GM18907 (cell line): ENCODE data around the gene MYH6.

Experiments used
- ATAC-seq: cut with Tn5 transposase; IDR thresholded peaks from one replicate; pipeline ENCODE4 v1.9.1; 2021; ENCODE audit warnings: mild to moderate bottlenecking, moderate library complexity; ENCODE audit not compliant: unreplicated experiment

Gene MYH6

DNA sequence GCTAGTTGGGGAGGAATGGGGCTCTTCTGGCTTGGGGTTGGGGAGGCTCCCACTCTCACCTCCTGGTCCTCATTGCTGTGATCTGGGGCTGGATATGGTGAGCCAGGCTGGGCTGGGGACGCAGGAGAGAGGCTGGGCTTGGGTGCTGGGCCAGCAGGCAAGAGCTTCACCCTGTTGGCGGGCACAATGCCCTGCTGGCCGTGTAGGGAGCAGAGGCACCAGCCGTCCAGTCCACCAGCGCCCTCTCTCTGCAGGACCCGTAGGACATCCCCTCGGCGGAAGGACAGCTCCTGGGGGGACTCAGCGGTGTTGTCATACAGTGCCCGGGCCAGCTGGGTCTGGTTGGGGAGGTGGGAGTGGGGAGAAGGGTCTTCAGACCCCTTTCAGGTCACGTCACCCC lies 47.6 kb downstream of the MYH6 start:
- no peak for ATAC-seq

DNA sequence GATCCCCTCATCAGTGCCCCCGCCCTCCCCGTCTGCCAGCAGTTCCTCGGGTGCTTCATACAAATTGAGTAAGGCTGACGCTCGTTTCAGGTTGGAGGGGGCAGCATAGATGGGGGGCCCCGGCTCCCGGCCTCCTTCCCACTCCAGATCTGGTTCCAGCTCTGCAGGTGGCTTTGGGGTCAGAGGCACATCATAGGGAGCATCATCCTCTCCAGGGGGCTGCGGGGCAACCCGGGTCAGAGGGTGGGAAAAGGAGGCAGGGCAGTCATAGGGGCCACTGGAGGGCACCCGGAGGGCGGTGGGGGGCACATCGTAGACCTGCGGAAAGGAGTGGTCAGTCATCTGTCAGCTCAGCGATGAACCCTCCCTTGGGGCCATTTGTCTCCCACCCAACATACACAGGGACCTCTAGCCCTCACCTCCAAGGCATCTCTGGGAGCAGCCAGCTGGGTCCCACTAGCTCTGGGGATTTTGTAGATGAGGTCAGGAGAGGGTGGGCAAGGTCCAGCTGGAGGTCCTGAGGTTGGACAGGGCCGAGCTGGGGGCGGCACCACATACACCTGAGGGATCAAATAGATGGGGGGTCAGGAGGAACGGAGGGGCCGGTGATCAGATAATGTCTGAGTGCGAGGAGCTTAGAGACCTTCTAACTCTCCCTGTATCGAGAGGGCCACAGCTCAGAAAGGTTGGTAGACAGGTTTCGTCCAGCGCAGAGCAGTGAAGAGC lies 48.2 kb downstream of the MYH6 start:
- ATAC-seq: no peak

DNA sequence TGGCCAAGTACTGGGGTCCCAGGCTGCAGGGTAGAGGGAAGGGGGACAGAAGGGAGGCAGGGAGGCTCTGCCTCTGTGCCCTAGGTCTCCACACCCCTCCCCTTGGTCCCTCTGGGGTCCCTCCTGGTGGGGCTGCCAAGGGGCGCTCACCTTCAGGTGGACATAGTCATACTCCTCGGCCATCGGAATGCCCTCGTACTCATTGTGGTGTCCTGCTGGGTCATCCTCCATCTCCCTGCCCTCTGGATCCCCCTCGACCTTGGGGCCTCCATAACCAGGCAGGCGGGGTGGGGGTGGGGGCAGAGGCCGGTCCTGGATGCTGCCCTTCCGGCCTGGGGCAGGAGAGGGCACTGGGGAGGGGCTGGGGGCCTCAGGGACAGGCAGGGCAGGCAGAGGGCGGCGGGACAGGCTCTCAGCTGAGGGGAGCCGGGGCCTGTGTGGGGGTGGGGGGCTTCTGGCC lies 48.9 kb downstream of the MYH6 start:
- no peak for ATAC-seq

DNA sequence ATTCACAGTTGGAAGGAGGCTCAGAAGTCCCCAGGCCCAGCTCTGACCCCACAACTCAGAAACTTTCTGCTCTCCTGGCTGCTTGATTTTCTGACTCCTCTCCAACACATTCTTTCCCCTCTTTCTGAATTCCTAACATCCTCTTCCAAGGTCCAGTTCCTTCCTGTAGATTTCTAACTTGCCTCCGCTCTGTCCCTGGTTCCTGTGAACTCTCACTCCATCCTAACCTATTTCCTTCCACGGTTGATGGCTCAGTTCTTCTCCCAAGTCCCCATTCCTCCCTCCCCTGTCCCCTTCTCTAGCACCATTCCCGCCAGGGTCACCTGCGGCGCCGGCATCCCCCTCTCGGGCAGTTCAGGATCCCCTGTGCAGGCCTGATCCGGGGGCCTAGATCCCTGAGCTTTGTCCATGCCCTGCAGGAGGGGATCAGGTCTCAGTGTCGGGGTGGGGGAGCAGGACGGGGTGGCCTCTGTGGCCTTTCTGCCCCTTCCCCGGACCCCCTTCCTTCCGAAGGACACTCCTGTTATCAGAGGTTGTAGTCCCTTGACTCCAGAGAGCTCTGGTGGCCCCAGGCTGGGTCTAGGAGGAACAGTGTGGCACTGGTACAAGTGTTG lies 49.4 kb downstream of the MYH6 start:
- ATAC-seq: no peak

DNA sequence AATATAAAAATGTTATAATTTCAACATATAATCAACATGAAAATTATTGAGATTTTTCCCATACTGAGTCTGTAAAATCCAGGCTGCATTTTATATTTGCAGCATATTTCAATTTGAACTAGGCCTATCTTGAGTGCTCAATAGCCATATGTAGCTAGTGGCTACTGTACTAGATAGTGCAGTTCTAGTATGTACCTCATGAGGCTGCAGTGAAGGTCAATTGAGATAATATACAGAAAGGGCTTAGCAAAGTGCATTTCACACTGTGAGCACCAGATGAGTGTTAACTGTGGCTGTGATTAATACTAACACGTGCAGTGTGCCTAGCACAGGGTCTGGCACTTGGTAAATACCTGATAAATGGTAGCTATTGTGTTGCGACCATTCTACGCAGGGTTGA lies 50.0 kb downstream of the MYH6 start:
- ATAC-seq: no peak

DNA sequence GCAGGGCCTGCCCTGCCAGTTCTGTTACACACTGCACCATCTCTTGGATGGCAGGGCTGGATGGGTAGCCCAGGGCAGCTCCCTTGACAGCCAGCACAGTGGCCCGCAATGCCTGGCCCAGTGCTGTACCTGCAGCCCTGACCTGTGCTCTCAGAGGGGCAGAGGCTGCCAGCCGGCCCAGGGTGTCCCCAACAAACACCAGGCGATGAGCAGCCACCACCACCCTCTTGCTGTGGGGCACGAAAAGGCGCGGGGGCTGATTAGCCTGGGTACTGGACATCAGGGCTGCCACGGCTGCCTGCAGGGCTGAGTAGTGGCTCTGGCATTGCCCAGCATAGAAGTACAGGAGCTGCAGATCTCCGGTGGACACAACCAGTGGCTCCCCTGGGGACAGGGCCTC lies 50.8 kb downstream of the MYH6 start:
- no peak for ATAC-seq

DNA sequence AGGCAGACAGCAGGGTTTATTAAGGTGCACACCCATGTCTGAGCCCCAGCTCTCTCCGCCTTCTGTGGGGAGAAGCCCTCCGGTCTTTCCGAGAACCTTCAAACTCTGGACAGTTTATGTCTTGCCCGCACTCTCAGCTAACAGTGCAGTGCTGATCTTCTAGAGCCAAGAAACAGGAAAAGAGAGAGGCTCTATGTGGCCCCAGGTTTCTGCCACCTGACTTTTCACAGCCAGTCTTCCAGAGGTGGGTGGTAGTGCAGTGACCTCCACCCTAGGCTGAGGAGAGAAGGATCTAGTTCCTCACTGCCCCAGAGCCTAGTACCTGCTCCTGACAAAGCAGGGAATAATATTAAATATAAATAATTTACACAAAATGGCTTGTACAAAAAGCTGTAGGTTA lies 51.4 kb downstream of the MYH6 start:
- ATAC-seq: no peak

DNA sequence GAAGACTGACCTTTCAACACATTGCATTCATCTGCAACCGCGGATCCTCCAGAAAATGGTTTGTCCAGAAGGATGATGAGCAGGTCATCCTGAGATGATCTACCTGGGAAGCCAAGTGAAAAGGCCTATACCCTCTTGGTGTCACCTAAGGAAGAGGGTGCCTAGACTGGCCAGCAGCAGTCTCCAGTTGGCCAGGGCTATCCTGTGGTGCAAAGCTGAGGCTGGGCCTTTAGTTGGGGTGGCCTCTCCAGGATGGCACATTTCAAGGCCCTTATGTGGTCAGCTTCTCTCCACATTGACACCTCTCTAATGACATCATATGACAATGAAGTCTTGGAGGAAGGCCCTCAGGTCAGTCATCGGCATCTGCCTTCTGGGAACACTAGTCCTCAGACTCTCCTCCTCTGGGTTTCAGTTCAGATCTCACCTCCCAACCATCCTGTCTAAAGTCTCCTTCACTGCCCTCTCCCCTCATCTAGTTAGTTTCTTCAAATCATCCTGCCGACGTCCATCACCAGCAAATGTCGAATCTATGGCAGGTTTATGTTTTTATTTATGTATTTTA lies 52.1 kb downstream of the MYH6 start:
- ATAC-seq: no peak

DNA sequence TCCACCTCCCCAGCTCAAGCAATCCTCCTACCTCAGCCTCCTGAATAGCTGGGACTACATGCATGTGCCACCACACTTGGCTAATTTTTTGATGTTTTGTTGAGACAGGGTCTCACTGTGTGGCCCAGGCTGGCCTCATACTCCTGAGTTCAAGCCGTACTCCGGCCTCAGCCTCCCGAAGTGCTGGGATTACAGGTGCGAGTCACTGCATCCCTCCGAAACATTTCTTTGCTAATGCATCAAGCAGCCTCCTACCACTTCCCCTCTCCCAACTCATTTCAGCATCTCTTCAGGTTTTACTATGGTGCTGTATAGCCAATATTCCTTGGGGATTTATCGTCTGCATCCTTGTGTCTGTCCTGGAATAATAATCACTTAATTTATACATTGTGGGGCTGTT lies 53.1 kb downstream of the MYH6 start:
- no peak for ATAC-seq

DNA sequence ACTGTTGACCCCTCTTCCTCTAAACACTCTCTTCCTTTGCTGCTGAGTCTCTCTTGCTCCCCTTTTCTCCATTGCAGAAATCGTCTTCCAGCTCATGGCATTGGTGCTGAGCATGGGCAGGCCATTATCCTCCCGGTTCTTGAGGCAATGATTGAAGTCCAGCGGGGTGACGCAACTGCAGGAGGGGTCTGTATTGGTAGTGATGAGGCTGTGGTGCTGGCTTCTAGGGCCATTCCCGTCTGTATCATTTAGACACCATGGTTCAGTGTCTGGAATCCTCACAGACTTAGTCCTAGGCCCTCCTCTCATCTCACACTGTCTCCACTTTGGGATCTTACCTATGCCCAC lies 54.7 kb downstream of the MYH6 start:
- ATAC-seq: no peak

DNA sequence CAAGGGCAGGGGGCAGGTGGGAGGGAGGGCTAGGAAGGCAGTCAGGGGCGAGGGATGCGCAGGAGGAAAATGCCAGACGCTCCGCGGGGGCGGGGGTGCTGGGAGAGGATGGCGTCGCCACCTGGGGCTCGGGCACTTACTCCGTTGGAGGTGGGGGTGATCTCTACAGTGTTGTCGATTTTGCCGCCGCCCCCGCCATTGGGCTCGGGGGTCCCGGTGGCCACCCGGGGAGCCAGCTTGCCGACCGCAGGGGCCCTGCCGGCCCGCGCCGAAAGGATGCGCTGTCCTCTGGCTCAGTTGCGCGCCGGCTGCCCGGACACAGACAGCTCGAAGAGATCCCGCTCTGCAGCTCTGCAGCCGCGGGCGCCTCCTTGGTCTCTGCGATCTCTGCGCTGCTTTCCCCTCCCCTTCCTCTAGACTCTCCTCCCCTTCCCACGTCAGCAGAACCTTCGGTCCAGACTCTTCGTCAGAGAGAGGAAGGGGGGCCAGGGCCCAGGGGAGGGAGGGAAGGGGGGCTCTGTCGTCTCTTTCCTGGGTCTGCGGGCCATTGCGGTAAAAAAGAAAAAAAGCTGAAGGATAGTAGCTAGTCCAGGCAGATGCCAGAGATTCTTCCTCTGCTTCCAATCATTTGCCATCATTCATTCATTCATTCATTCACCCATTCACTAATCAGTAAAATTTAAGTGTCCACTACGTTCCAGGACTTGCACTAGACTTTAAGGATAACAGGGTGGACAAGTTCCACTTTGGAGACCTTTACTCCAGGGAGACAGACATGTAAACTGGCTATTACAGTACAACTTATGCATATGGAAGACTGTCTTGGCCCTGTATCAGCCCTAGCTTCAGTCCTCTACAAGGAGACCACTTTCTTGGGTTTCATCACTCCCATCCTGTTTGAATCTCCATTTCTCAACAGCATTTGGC lies 55.3 kb downstream of the MYH6 start, which contains the start of gene SLC22A17:
TSS of gene SLC22A17 (minus strand) at position 382 of the 927 bp plus-strand sequence.
- ATAC-seq: no peak

DNA sequence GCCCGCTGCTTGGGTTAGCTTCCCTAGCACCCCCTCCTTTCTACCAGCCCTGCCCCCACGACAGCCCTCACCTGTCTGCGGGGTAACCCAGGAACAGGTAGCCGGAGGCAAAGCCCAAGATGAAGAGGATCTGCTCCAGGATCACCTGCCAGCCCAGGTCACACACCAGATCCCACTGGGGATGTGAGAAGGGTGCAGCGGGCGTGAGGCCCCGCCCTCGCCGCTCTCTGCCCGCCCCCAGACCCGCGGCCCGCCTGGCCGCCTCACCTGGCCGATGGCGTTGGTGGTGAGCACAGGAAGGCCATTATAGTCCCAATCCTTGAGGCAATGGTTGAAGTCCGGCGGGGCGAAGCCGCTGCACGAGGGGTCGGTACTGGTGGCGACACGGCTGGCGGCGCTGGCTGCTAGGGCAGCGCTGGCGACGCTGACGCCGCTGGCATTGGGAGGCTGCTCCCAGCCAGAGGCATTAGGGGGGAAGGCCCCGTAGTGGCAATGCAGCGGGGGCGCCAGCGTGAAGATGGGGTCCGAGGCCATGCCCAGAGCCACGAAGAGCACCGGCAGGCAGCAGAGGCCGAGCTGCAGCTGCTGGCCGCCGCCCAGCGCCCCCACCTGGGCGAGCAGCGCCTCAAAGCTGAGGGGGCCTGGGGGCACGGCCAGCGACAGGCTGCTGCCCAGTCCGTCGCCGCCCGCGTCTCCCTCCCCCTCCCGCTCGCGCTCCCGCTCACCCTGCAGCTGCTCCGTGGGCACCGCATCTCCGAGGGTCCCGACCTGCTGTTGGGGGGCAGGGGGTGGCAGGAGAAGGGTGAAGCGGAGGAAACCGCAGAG lies 56.2 kb downstream of the MYH6 start:
- ATAC-seq: no peak

DNA sequence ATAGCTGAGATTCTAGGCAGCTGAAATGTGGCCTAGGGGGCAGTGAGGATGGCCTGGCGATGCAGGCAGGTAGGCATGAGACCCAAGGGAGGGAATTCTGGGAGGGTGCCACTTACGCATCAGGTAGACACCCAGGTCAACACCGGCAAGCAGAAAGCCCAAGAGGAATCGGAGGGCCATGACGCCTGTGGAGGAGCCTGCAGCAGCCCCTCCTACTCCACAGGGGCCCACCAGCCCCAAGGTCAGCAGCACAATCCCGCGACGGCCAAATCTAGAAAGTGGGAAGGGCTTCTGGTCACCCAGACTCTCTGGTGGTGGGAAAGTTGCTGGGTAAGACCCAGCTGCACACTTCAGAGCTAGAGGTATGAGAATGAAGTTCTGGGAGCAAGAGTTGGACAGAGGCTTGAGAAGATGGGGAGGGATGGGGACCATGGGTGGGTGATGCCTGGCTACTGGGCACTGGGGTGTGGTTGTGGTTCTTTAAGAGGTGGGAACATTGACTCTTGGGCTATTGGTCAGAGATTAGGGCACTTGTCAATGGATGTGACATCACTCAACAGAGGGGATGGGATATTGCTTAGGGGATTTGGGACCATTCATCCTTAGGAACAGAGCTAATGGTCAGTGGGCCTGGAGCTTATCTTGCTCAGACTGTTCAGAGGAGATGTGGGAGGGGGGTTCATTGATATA lies 58.8 kb downstream of the MYH6 start:
- no peak for ATAC-seq

DNA sequence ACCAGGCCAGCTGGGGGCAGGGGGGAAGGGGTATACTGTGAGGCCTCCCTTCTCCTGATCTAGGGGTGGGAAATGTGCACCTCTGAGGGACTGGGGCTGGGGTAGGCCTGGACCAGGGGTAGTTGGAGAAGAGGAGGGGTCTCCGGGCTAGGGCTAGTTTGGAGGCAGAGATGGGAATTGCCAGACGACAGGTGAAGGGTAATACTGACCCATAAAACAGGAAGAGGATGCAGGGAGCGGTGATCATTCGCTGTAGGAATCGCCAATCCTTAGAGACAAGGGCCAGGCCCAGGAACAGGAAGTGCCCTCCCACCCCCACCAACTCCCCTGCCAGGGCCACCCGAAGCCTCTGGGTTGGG lies 59.8 kb downstream of the MYH6 start:
- no peak for ATAC-seq

DNA sequence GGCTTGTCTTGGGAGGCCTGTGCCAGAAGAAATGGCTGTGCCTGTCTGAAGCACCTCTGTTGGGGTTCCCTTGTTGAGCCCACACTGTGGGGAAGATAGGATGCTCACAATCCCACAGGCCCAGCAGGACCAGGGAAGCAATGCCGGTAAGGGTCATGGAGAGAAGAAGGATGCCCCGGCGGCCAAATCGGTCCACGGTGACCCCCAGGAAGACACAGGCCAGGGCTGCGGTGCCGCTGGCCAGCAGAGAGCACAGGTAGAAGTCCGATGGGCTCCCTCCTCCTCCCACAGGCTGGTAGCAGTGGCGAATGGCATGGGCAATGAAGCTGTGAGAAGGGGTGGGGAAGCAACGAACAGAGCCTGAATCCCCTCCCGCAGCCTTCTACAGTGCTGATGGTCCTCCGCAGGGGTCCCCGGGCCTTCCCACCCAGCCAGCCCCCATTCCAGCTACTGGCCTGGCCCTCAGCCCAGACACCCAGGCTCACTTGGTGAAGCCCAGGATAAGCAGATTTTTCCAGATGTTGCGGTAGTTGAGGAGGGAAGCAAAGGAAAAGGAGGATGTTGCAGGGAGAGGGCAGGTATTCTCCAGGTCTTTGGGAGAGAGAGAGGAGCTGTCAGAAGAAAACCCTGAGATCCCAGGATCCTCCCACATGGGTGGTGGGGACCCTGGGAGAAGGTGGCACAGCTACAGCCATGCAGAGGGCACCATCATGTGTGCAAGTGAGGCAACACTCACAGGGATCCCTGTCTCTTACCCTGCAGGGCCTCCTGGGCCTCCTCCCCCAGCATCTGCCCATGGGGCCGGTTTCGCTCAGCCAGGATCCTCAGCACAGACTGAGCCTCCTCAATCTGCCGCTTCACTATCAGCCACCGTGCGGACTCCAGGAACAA lies 60.4 kb downstream of the MYH6 start:
- ATAC-seq: no peak

DNA sequence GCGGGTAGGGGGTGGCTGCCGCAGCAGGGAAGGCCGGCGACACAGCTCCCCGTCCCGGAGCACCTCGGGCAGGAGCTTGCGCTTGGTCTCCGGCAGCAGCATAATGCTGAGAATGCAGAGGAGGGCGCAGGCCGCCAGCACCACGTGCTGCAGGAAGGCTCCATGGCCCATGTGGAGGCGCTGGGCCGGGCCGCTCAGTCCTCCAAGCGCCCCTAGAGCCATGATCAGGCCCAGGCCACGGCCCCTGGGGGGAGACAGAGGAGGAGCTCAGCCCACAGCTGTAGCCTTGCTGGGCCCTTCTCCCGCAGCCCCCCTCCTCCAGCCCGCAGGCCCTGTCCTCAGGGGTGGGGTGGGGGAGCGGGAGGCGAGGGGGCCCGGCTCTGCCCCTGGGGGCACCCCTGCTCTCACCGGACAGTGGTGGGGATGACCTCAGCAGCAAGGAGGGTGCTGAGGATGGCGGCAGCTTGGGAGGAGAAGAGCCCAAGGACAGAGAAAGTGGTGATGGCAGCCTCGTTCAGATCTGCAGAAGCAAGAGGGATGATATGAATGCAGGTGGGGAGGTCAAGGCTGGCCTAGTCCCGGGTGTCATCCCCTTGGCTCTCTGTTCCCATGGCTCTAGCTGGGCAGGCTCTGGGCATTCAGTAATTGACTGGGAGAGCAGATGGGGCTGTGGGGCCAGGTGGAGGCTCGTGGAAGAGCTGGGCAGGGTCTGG lies 61.2 kb downstream of the MYH6 start:
- ATAC-seq: no peak

DNA sequence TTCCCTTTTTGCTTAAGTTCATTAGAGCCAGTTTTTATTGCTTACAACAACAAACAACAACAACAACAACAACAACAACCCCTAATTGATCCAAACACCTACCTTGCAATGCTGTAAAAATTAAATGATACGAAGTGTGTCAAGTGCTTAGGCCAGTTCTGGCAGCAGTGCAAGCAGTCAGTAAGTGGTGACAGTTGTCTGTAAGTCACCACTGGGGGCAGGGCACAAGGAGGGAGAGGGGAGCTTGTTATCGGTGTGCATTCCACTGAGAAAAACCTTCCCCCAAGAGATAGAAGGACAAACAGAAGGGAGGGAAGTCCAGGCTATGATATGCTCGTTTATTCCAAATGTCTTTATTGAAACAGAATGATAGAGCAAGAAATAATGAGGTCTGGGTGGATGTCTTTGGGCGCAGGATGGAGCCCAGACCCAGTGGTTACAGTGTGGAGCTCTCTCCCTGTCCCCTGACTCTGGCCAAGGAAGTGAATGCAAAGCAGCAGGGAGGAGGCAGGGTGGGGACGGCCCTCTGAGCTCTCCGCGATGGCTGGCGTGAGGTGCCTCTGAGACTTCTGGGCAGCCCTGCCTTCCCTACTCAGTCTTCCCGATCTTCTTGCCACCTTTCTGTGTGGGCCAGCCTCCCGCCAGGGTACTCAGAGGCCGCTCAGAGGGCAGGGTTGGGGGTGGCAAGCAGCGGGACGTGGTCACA lies 61.9 kb downstream of the MYH6 start:
- no peak for ATAC-seq

DNA sequence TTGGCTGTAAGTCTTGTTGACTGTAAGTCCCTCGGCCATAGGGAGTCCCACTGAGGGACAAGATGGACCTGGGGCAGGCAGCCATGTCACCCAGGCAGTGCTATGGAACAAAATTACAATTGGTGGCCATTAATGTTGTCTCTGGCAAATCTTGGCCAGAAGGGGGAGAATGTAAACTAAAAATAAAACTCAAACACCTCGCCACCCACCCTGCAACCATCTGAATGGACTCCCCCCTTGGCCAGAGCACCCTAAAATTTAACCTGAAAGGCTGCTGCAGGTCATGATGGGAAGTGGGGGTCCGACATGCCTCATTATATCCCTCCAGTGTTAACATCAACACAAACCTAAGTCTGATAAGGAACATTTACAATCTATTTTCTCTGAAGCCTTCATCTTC lies 63.6 kb downstream of the MYH6 start:
- no peak for ATAC-seq
